A673 (cell line): ENCODE results near the gene PKN3. TPM values are rescaled to one million over a fixed set of nuclear protein-coding genes. Genes with fewer than 3 reads are reported as not detected.

Experiments used
- BruUV-seq: library from RNA; stranded (reverse); fragments of 400-500 nt; replicated peaks from 2 replicates; lab custom pipeline; 2021; lab: Mats Ljungman, UMichigan
- CTCF ChIA-PET: fragments of 300-600 bp; sonication (Branson Sonifier 250); formaldehyde crosslinking; loops from one replicate; lab custom pipeline; 2022; ENCODE audit warnings: antibody characterized with exemption; lab: Charles Lee
- POLR2A ChIA-PET: fragments of 300-600 bp; sonication (Branson Sonifier 250); formaldehyde crosslinking; loops from one replicate; lab custom pipeline; 2022; ENCODE audit warnings: antibody characterized with exemption; ENCODE audit not compliant: low non-redundant PET; lab: Charles Lee
- DNase-seq: peaks from one replicate; pipeline ENCODE4 v3.0.0-alpha.2; 2015; ENCODE audit warnings: low spot score
- H3K27ac ChIP-seq: fragments of 200-600 bp; sonication (generic); 2 replicates; pipeline ENCODE4 v1.5.1; 2016; ENCODE audit warnings: mixed run types, low read depth, mild to moderate bottlenecking, mixed read lengths, antibody characterized with exemption, low read length; ENCODE audit not compliant: poor library complexity, severe bottlenecking
- H3K27me3 ChIP-seq: fragments of 200-600 bp; sonication (generic); replicated peaks from 2 replicates; pipeline ENCODE4 v1.6.1; 2017; ENCODE audit warnings: mixed run types, low read depth, mild to moderate bottlenecking, mixed read lengths, antibody characterized with exemption, low read length; ENCODE audit not compliant: insufficient read depth, poor library complexity
- H3K36me3 ChIP-seq: fragments of 200-600 bp; sonication (generic); 2 replicates; pipeline ENCODE4 v1.6.1; 2016; ENCODE audit warnings: mixed run types, mild to moderate bottlenecking, mixed read lengths, antibody characterized with exemption, low read length; ENCODE audit not compliant: insufficient read depth, poor library complexity, severe bottlenecking
- H3K4me1 ChIP-seq: fragments of 200-600 bp; sonication (generic); 2 replicates; pipeline ENCODE4 v1.6.1; 2017; ENCODE audit warnings: mixed run types, mild to moderate bottlenecking, mixed read lengths, antibody characterized with exemption, low read length; ENCODE audit not compliant: insufficient read depth, poor library complexity, severe bottlenecking
- H3K4me3 ChIP-seq: fragments of 200-600 bp; sonication (generic); 2 replicates; pipeline ENCODE4 v1.5.1; 2016; ENCODE audit warnings: low read depth, mixed run types, mild to moderate bottlenecking, mixed read lengths, low read length; ENCODE audit not compliant: poor library complexity, severe bottlenecking
- H3K9me3 ChIP-seq: fragments of 200-600 bp; sonication (generic); 2 replicates; pipeline ENCODE4 v1.6.1; 2016; ENCODE audit warnings: mixed run types, low read depth, mild to moderate bottlenecking, mixed read lengths, antibody characterized with exemption, low read length; ENCODE audit not compliant: poor library complexity, severe bottlenecking
- CTCF ChIP-seq: fragments of 300-800, 200-600 bp; sonication (generic); conservative IDR thresholded peaks from 2 replicates; pipeline ENCODE4 v1.5.1; 2017; ENCODE audit warnings: low read depth, mild to moderate bottlenecking, antibody characterized with exemption, low read length, moderate library complexity, mixed read lengths
- EZH2 ChIP-seq: fragments of 200-600 bp; sonication (generic); IDR thresholded peaks from 2 replicates; pipeline ENCODE4 v1.6.1; 2017; ENCODE audit warnings: borderline replicate concordance, low read depth, mild to moderate bottlenecking, mixed read lengths, antibody characterized with exemption, low read length; ENCODE audit not compliant: poor library complexity, severe bottlenecking
- intact Hi-C: fragments of 100-400 bp; cut with micrococcal nuclease; formaldehyde crosslinking; loops from one replicate; pipeline ENCODE4 v1.10.0; 2022; ENCODE audit not compliant: unreplicated experiment
- total RNA-seq: library from RNA; stranded (reverse); gene quantifications from 2 replicates; pipeline ENCODE4 v1.2.3, GENCODE V29; 2021

The PKN3 gene
- total RNA-seq, 1 experiment from 2014 or later, result 12.3 TPM

- TF ChIP-seq CTCF, result no peak
- no peak for TF ChIP-seq EZH2
- Histone ChIP-seq H3K4me3 (no peak overlapping the region), H3K27ac (no peak overlapping the region), H3K4me1 (no peaks in the 10 kb centered on the region), H3K9me3 (no peaks in the 10 kb centered on the region), H3K36me3 (no peaks in the 10 kb centered on the region), H3K27me3 (no peaks in the 10 kb centered on the region)
- CTCF ChIA-PET, result interaction anchor here (0.7 kb wide), 1 partner anchor 724 kb away, joined by 6 read pairs; no protein-coding TSS in a partner anchor
- DNase-seq, result no peak
- intact Hi-C loops, result no loop called here
- BruUV-seq, result no TSS peak
- POLR2A ChIA-PET, result interaction anchor here (0.7 kb wide), 1 partner anchor 157 kb away, joined by 3 read pairs; no protein-coding TSS in a partner anchor
Observed at GRCh38 chr9:128669786-128670185, 32.5 kb upstream of the PKN3 start.

- intact Hi-C loops, result no loop called here
- Histone ChIP-seq H3K27ac (no peak overlapping the region), H3K4me3 (no peak overlapping the region), H3K4me1 (no peaks in the 10 kb centered on the region), H3K9me3 (no peaks in the 10 kb centered on the region), H3K27me3 (no peaks in the 10 kb centered on the region), H3K36me3 (no peaks in the 10 kb centered on the region)
- CTCF ChIA-PET, result no interaction called here
- POLR2A ChIA-PET, result no interaction called here
- no peak for DNase-seq
- BruUV-seq, result no TSS peak
- TF ChIP-seq EZH2 (no peak), CTCF (no peak)
Observed at GRCh38 chr9:128675382-128675781, 26.9 kb upstream of the PKN3 start.

GRCh38 chr9:128677794-128678193 lies 24.5 kb upstream of the PKN3 start:
- Histone ChIP-seq H3K36me3 (no peaks in the 10 kb centered on the region), H3K27ac (no peak overlapping the region), H3K27me3 (no peaks in the 10 kb centered on the region), H3K9me3 (no peaks in the 10 kb centered on the region), H3K4me1 (no peaks in the 10 kb centered on the region), H3K4me3 (no peak overlapping the region)
- ChIA-PET CTCF (interaction anchor here (0.7 to 0.8 kb wide), 2 partner anchors 20 to 42 kb away, joined by 3 read pairs; no protein-coding TSS in a partner anchor), POLR2A (interaction anchor here (0.6 kb wide), 1 partner anchor 32 kb away, joined by 3 read pairs; no protein-coding TSS in a partner anchor)
- BruUV-seq, result no TSS peak
- intact Hi-C loops, result no loop called here
- no peak for DNase-seq
- TF ChIP-seq EZH2, result no peak
- no peak for TF ChIP-seq CTCF
